ENCODE measurements around the gene ANKRD33B.
A peak's percentile ranks its signal among the peaks of the same experiment; 100 is the strongest.
"Not testable (repeated sequence)": the region's sequence is repeated elsewhere in the genome, so short reads cannot be mapped to it uniquely, and the experiment has no call there.

ANKRD33B gene

GRCh38 chr5:10559151-10559550, 4.7 kb upstream of the ANKRD33B start:
- no peaks in the 10 kb centered on the region for H3K36me3 Mint-ChIP-seq
- peaks cover 9% of the 10 kb centered on the region for H3K4me1 Mint-ChIP-seq
- DNase-seq = no peak
- H3K27me3 Mint-ChIP-seq = peaks cover 98% of the 10 kb centered on the region
- CTCF ChIA-PET = interaction anchor here (1.1 kb wide), 1 partner anchor 108 kb away, joined by 3 read pairs; no protein-coding TSS in a partner anchor
- no peak overlapping the region for H3K27ac Mint-ChIP-seq
- H3K9me3 Mint-ChIP-seq = no peaks in the 10 kb centered on the region
- no peak overlapping the region for H3K4me3 Mint-ChIP-seq

- no peak overlapping the region for H3K4me3 Mint-ChIP-seq
- no peaks in the 10 kb centered on the region for H3K36me3 Mint-ChIP-seq
- H3K4me1 Mint-ChIP-seq = peaks cover 9% of the 10 kb centered on the region
- H3K27ac Mint-ChIP-seq = no peak overlapping the region
- no peak for DNase-seq
- no peaks in the 10 kb centered on the region for H3K9me3 Mint-ChIP-seq
- CTCF ChIA-PET = interaction anchor here (1.0 to 1.1 kb wide), 2 partner anchors 68 to 109 kb away, joined by 3 read pairs; no protein-coding TSS in a partner anchor
- H3K27me3 Mint-ChIP-seq = peaks cover 98% of the 10 kb centered on the region
Measured at GRCh38 chr5:10559871-10560270, 4.0 kb upstream of the ANKRD33B start.

GRCh38 chr5:10562201-10563109, 1.4 kb upstream of the ANKRD33B start:
- peaks cover 89% of the 10 kb centered on the region for H3K27me3 Mint-ChIP-seq
- DNase-seq = no peak
- CTCF ChIA-PET = no interaction called here
- H3K27ac Mint-ChIP-seq = no peak overlapping the region
- H3K9me3 Mint-ChIP-seq = no peaks in the 10 kb centered on the region
- H3K4me1 Mint-ChIP-seq = peaks cover 24% of the 10 kb centered on the region
- no peaks in the 10 kb centered on the region for H3K36me3 Mint-ChIP-seq
- H3K4me3 Mint-ChIP-seq = peak overlapping the region; percentile 57

- CTCF ChIA-PET = interaction anchor here (1.2 kb wide), 1 partner anchor 64 kb away, joined by 6 read pairs; no protein-coding TSS in a partner anchor
- Mint-ChIP-seq H3K9me3 (no peaks in the 10 kb centered on the region), H3K36me3 (no peaks in the 10 kb centered on the region), H3K27ac (no peak overlapping the region), H3K4me1 (peaks cover 24% of the 10 kb centered on the region), H3K27me3 (peaks cover 83% of the 10 kb centered on the region), H3K4me3 (peak overlapping the region; percentile 57)
- DNase-seq = peak; percentile 64
Measured at GRCh38 chr5:10563110-10563944, 543 bp upstream of the ANKRD33B start.

GRCh38 chr5:10564838-10565784, 1.2 kb downstream of the ANKRD33B start:
- peaks cover 24% of the 10 kb centered on the region for H3K4me1 Mint-ChIP-seq
- no peaks in the 10 kb centered on the region for H3K9me3 Mint-ChIP-seq
- peaks cover 66% of the 10 kb centered on the region for H3K27me3 Mint-ChIP-seq
- peak overlapping the region; percentile 80 for H3K4me3 Mint-ChIP-seq
- CTCF ChIA-PET = interaction anchor here (1.2 kb wide), 1 partner anchor 62 kb away, joined by 6 read pairs; no protein-coding TSS in a partner anchor
- DNase-seq = peak; percentile 34
- peak overlapping the region; percentile 24 for H3K27ac Mint-ChIP-seq
- no peaks in the 10 kb centered on the region for H3K36me3 Mint-ChIP-seq

- peak overlapping the region; percentile 80 for H3K4me3 Mint-ChIP-seq
- no peak overlapping the region for H3K27ac Mint-ChIP-seq
- CTCF ChIA-PET = interaction anchor here (0.9 to 1.0 kb wide), 2 partner anchors 14 to 62 kb away, joined by 3 to 4 read pairs; no protein-coding TSS in a partner anchor
- H3K27me3 Mint-ChIP-seq = peaks cover 57% of the 10 kb centered on the region
- H3K4me1 Mint-ChIP-seq = peaks cover 24% of the 10 kb centered on the region
- DNase-seq = peak; percentile 27
- H3K36me3 Mint-ChIP-seq = no peaks in the 10 kb centered on the region
- no peaks in the 10 kb centered on the region for H3K9me3 Mint-ChIP-seq
Measured at GRCh38 chr5:10565785-10566542, 2.1 kb downstream of the ANKRD33B start.

- H3K27ac Mint-ChIP-seq = no peak overlapping the region
- no peaks in the 10 kb centered on the region for H3K9me3 Mint-ChIP-seq
- H3K4me1 Mint-ChIP-seq = peaks cover 24% of the 10 kb centered on the region
- DNase-seq = no peak
- H3K27me3 Mint-ChIP-seq = peaks cover 51% of the 10 kb centered on the region
- no peak overlapping the region for H3K4me3 Mint-ChIP-seq
- CTCF ChIA-PET = interaction anchor here (0.9 to 2.9 kb wide), 4 partner anchors 10 to 61 kb away, joined by 3 to 10 read pairs (median 5); no protein-coding TSS in a partner anchor
- no peaks in the 10 kb centered on the region for H3K36me3 Mint-ChIP-seq
Measured at GRCh38 chr5:10566543-10567068, 2.7 kb downstream of the ANKRD33B start.

GRCh38 chr5:10567121-10567591, 3.3 kb downstream of the ANKRD33B start:
- DNase-seq = no peak
- H3K9me3 Mint-ChIP-seq = no peaks in the 10 kb centered on the region
- peaks cover 45% of the 10 kb centered on the region for H3K27me3 Mint-ChIP-seq
- CTCF ChIA-PET = interaction anchor here (0.9 to 2.9 kb wide), 3 partner anchors 10 to 61 kb away, joined by 3 to 10 read pairs (median 6); no protein-coding TSS in a partner anchor
- H3K4me3 Mint-ChIP-seq = no peak overlapping the region
- H3K4me1 Mint-ChIP-seq = peaks cover 22% of the 10 kb centered on the region
- H3K27ac Mint-ChIP-seq = no peak overlapping the region
- no peaks in the 10 kb centered on the region for H3K36me3 Mint-ChIP-seq

- Mint-ChIP-seq H3K27ac (no peak overlapping the region), H3K9me3 (no peaks in the 10 kb centered on the region), H3K4me1 (peaks cover 17% of the 10 kb centered on the region), H3K36me3 (no peaks in the 10 kb centered on the region), H3K27me3 (peaks cover 38% of the 10 kb centered on the region), H3K4me3 (no peak overlapping the region)
- CTCF ChIA-PET = interaction anchor here (2.6 to 2.9 kb wide), 2 partner anchors 9 to 60 kb away, joined by 6 to 10 read pairs; no protein-coding TSS in a partner anchor
- no peak for DNase-seq
Measured at GRCh38 chr5:10567781-10568321, 4.0 kb downstream of the ANKRD33B start.

GRCh38 chr5:10570540-10570939, 6.7 kb downstream of the ANKRD33B start:
- not testable (repeated sequence) for H3K27ac Mint-ChIP-seq

GRCh38 chr5:10572451-10572850, 8.6 kb downstream of the ANKRD33B start:
- Mint-ChIP-seq H3K4me1 (peaks cover 3% of the 10 kb centered on the region), H3K27me3 (peaks cover 2% of the 10 kb centered on the region), H3K27ac (no peak overlapping the region), H3K9me3 (no peaks in the 10 kb centered on the region), H3K4me3 (no peak overlapping the region), H3K36me3 (no peaks in the 10 kb centered on the region)
- CTCF ChIA-PET = no interaction called here
- no peak for DNase-seq

More at GRCh38 chr5:10570540-10570939, 6.7 kb downstream of the ANKRD33B start:
- H3K9me3 Mint-ChIP-seq, H3K36me3 Mint-ChIP-seq, DNase-seq, H3K4me3 Mint-ChIP-seq, CTCF ChIA-PET, H3K4me1 Mint-ChIP-seq: not testable (repeated sequence)
- peaks cover 13% of the 10 kb centered on the region for H3K27me3 Mint-ChIP-seq

- Mint-ChIP-seq H3K36me3 (no peaks in the 10 kb centered on the region), H3K4me3 (no peak overlapping the region), H3K9me3 (no peaks in the 10 kb centered on the region), H3K27me3 (no peaks in the 10 kb centered on the region), H3K4me1 (peaks cover 8% of the 10 kb centered on the region), H3K27ac (no peak overlapping the region)
- CTCF ChIA-PET = interaction anchor here (0.9 kb wide), 1 partner anchor 55 kb away, joined by 3 read pairs; no protein-coding TSS in a partner anchor
- DNase-seq = peak; percentile 3
Measured at GRCh38 chr5:10573487-10574145, 9.7 kb downstream of the ANKRD33B start.

Measured in activated naive CD4-positive, alpha-beta T cell treated with anti-CD3 and anti-CD28 coated beads, Interleukin-2, amount 10 ng/mL, durations not matched to agents 7 days and 5 days (primary cell).